Right lung (tissue), 5 donors: ENCODE data around the gene RASSF7. TPM values are rescaled to one million over a fixed set of nuclear protein-coding genes. Genes with fewer than 3 reads are reported as not detected.

ENCODE experiments used
- DNase-seq, 2 donors: peaks; one replicate each; pipeline ENCODE4 v3.0.0-alpha.2; 2013
- polyA plus RNA-seq, 5 donors: library from polyadenylated mRNA; unstranded; fragments of 120-200 nt; gene quantifications; one replicate each; pipeline versions ENCODE4 v1.2.1 to v1.2.3, GENCODE V29; 2013; ENCODE audit warnings: inconsistent platforms in 1 of 5, low replicate concordance in 1 of 5; ENCODE audit not compliant: insufficient read length in 5 of 5, insufficient read depth in 1 of 5

The RASSF7 gene
- polyA plus RNA-seq, 5 donors: 16.5 to 41.2 (median 27.6) TPM

- no peak for DNase-seq
These were observed 47.3 kb downstream of the RASSF7 start for GRCh38 chr11:607971-608659.

- DNase-seq: no peak
These were observed 48.1 kb downstream of the RASSF7 start for GRCh38 chr11:608791-609251.

DNA sequence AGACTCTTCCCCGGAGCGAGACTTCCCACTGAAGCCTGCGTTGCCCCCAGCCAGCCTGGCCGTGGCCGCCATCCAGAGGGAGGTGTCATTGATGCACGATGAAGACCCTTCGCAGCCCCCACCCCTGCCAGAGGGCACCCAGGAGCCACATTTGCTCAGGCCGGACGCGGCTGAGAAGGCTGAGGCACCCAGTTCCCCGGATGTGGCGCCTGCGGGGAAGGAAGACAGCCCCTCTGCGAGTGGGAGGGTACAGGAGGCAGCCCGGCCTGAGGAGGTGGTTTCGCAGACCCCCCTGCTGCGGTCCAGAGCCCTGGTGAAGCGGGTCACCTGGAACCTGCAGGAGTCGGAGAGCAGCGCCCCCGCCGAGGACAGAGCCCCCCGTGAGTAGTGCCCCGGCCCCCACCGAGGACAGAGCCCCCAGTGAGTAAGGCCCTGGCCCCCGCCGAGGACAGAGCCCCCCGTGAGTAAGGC, 48.6 kb downstream of the RASSF7 start:
- DNase-seq: no peak

DNA sequence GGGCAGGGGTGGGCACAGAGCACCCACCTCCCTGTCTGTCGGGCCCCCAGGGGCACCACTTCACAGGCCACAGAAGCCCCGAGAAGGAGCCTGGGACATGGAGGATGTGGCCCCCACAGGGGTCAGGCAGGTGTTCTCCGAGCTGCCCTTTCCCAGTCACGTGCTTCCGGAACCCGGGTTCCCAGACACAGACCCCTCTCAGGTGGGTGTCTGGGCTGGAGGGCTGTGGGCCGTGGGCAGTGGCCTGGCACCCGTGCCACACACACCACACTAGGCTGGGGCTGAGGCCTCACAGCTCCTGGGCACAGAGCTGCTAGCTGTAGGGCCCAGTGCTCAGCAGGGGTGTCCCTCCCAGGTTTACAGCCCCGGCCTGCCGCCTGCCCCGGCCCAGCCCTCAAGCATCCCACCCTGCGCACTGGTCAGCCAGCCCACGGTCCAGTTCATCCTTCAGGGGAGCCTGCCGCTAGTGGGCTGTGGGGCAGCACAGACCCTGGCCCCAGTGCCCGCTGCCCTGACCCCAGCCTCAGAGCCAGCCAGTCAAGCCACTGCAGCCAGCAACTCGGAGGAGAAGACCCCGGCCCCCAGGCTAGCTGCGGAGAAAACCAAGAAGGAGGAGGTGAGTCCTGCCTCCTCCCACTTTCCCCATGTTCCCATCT, 49.5 kb downstream of the RASSF7 start:
- DNase-seq: no peak

GRCh38 chr11:611001-611996, 50.5 kb downstream of the RASSF7 start:
- no peak for DNase-seq

- no peak for DNase-seq
These were observed 51.6 kb downstream of the RASSF7 start for GRCh38 chr11:612201-612960.

DNA sequence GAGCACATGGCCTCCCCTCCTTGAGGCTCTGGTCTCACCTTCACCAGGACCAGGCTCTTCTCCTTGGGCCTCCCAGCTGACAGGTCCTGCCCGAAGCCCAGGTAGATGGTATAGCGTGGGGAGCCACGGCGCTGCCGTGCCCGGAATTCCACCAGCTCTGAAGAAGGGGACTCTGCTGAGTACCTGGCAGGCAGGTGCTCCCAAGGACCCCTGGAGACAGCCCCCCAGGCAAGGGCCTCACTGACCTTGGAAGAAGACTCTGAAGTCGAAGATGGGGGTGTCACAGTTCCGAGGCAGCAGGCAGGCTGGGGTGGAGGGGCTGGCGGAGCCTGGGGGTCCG, 52.2 kb downstream of the RASSF7 start:
- DNase-seq: no peak

DNA sequence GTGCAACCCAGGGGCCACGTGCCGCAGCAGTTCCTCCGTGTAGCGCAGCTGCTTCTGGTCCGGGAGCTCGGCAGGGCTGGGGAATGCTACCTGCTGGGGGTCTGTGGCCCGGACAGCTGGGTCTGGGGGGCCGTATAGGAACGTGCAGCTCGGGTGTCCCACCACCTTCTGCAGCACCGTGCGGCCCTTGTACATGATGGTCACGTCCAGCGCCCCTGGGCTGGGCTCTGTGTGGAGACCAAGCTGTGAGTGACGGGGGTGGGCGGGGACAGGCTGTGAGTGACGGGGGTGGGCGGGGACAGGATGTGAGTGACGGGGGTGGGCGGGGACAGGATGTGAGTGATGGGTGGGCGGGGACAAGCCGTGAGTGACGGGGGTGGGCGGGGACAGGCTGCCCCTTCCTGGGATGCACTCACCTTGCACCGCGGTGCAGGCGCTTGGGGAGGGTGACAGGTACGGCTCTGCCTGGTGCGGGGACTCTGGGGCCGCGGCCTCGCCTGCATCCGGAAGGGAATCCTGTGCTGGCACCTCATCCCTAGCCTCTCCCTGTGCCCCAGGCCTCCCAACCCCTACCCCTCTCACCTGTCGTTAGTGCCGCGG, 52.7 kb downstream of the RASSF7 start:
- DNase-seq: no peak

Other genes with a start within 250 kb of the RASSF7 start
- 10 to 100 TPM in 4 of 5 donors, 1 to 10 TPM in 1; 9.3 to 14.1 (median 13.2) TPM for gene IFITM1, start 246.9 kb upstream of the RASSF7 start, polyA plus RNA-seq
- gene IFITM3, start 240.1 kb upstream of the RASSF7 start, polyA plus RNA-seq: 100 to 1,000 TPM; 255 to 655 (median 324) TPM
- gene B4GALNT4, start 191.5 kb upstream of the RASSF7 start, polyA plus RNA-seq: 10 to 100 TPM; 40.1 to 62.6 (median 57.2) TPM
- 10 to 100 TPM in 4 of 5 donors, 1 to 10 TPM in 1; 9.5 to 17.4 (median 13.3) TPM for gene PKP3, start 166.8 kb upstream of the RASSF7 start, polyA plus RNA-seq
- 10 to 100 TPM; 19.0 to 44.1 (median 33.8) TPM for gene SIGIRR, start 146.0 kb upstream of the RASSF7 start, polyA plus RNA-seq
- gene ANO9, start 119.0 kb upstream of the RASSF7 start, polyA plus RNA-seq: 1 to 10 TPM; 4.5 to 9.0 (median 6.8) TPM
- gene PTDSS2, start 110.7 kb upstream of the RASSF7 start, polyA plus RNA-seq: 10 to 100 TPM; 21.2 to 31.5 (median 25.8) TPM
- gene RNH1, start 53.7 kb upstream of the RASSF7 start, polyA plus RNA-seq: 100 to 1,000 TPM in 1 of 5 donors, 10 to 100 TPM in 4; 63.3 to 130 (median 87.3) TPM
- gene HRAS, start 25.4 kb upstream of the RASSF7 start, polyA plus RNA-seq: 10 to 100 TPM; 27.3 to 63.3 (median 38.2) TPM
- 1 to 10 TPM; 2.3 to 5.0 (median 3.3) TPM for gene LRRC56, start 23.4 kb upstream of the RASSF7 start, polyA plus RNA-seq
- gene LMNTD2, start 232 bp upstream of the RASSF7 start, polyA plus RNA-seq: 1 to 10 TPM; 1.6 to 4.9 (median 2.8) TPM
- 10 to 100 TPM; 16.0 to 28.3 (median 20.4) TPM for gene PHRF1, start 15.5 kb downstream of the RASSF7 start, polyA plus RNA-seq
- 10 to 100 TPM in 3 of 5 donors, 1 to 10 TPM in 2; 6.9 to 19.1 (median 11.5) TPM for gene IRF7, start 55.0 kb downstream of the RASSF7 start, polyA plus RNA-seq
- gene CDHR5, start 64.0 kb downstream of the RASSF7 start, polyA plus RNA-seq: under 1 TPM; 0.20 to 0.86 (median 0.58) TPM
- gene SCT, start 66.2 kb downstream of the RASSF7 start, polyA plus RNA-seq: 10 to 100 TPM in 1 of 5 donors, 1 to 10 TPM in 4; 1.2 to 14.9 (median 1.7) TPM
- 1 to 10 TPM in 2 of 5 donors, under 1 TPM in 3; 0.21 to 1.5 (median 0.74) TPM for gene DRD4, start 76.3 kb downstream of the RASSF7 start, polyA plus RNA-seq
- gene DEAF1, start 134.3 kb downstream of the RASSF7 start, polyA plus RNA-seq: 10 to 100 TPM; 32.7 to 49.5 (median 37.7) TPM
- gene TMEM80, start 134.8 kb downstream of the RASSF7 start, polyA plus RNA-seq: 10 to 100 TPM; 23.2 to 35.8 (median 29.9) TPM
- 10 to 100 TPM; 41.3 to 88.7 (median 81.2) TPM for gene EPS8L2, start 145.3 kb downstream of the RASSF7 start, polyA plus RNA-seq
- gene TALDO1, start 186.5 kb downstream of the RASSF7 start, polyA plus RNA-seq: 100 to 1,000 TPM; 100 to 129 (median 107) TPM
- gene GATD1, start 216.5 kb downstream of the RASSF7 start, polyA plus RNA-seq: 10 to 100 TPM; 41.4 to 80.2 (median 61.8) TPM
- gene CEND1, start 229.1 kb downstream of the RASSF7 start, polyA plus RNA-seq: under 1 TPM in 3 of 5 donors, not detected in 2; 0.18 to 0.24 (median 0.22) TPM
- gene SLC25A22, start 237.3 kb downstream of the RASSF7 start, polyA plus RNA-seq: 10 to 100 TPM in 4 of 5 donors, 1 to 10 TPM in 1; 9.4 to 25.4 (median 15.7) TPM
- 10 to 100 TPM in 4 of 5 donors, 1 to 10 TPM in 1; 9.0 to 16.6 (median 11.6) TPM for gene PIDD1, start 244.3 kb downstream of the RASSF7 start, polyA plus RNA-seq
- gene RPLP2, start 249.0 kb downstream of the RASSF7 start, polyA plus RNA-seq: 1,000 to 10,000 TPM; 1,010 to 1,715 (median 1,239) TPM